H1 (cell line): ENCODE measurements around the gene TMEM196. TPM values are rescaled to one million over a fixed set of nuclear protein-coding genes. Genes with fewer than 3 reads are reported as not detected.
A peak's percentile ranks its signal among the peaks of the same experiment; 100 is the strongest.

ENCODE experiments used
- CTCF ChIA-PET: fragments of 300-600 bp; sonication (Branson Sonifier 250); formaldehyde crosslinking; loops from one replicate; lab custom pipeline; 2021; ENCODE audit not compliant: partially characterized antibody; lab: Charles Lee
- POLR2A ChIA-PET: fragments of 300-600 bp; sonication (Branson Sonifier 250); formaldehyde crosslinking; loops from one replicate; lab custom pipeline; 2021; ENCODE audit warnings: inconsistent platforms; ENCODE audit not compliant: partially characterized antibody; lab: Charles Lee
- DNase-seq, 2 experiments: peaks; one replicate each; pipeline versions ENCODE4 v3.0.0 to v3.0.0-alpha.2; 2010 to 2022; ENCODE audit warnings: low spot score in 2 of 2, low read depth in 1 of 2, mixed read lengths in 1 of 2
- FAIRE-seq: peaks from 2 replicates; lab custom pipeline; 2011; peaks lifted over from hg19 to GRCh38; lab: Jason Lieb, UNC
- H2AFZ ChIP-seq: 2 replicates; pipeline ENCODE4 v1.8.1; 2012; ENCODE audit warnings: low read length, inconsistent platforms
- H2AK5ac ChIP-seq: 2 replicates; pipeline ENCODE4 v1.6.1; 2013; ENCODE audit warnings: low read depth, low read length
- H2BK120ac ChIP-seq: replicated peaks from 2 replicates; pipeline ENCODE3; 2013; ENCODE audit warnings: low read depth, low read length, inconsistent platforms
- H2BK12ac ChIP-seq: 2 replicates; pipeline ENCODE4 v1.6.1; 2013; ENCODE audit warnings: low read depth, low read length
- H2BK15ac ChIP-seq: 2 replicates; pipeline ENCODE4 v1.6.1; 2013; ENCODE audit warnings: low read length
- H2BK20ac ChIP-seq: 2 replicates; pipeline ENCODE4 v1.6.1; 2013; ENCODE audit warnings: low read length
- H2BK5ac ChIP-seq: 2 replicates; pipeline ENCODE4 v1.6.1; 2013; ENCODE audit warnings: low read depth, low read length
- H3K14ac ChIP-seq: 2 replicates; pipeline ENCODE4 v1.6.1; 2013; ENCODE audit warnings: inconsistent platforms; ENCODE audit not compliant: insufficient read length
- H3K18ac ChIP-seq: 2 replicates; pipeline ENCODE4 v1.6.1; 2013; ENCODE audit warnings: low read length; ENCODE audit errors: extremely low read depth
- H3K23ac ChIP-seq: 2 replicates; pipeline ENCODE4 v1.6.1; 2013; ENCODE audit warnings: inconsistent platforms; ENCODE audit not compliant: insufficient read length
- H3K23me2 ChIP-seq: 2 replicates; pipeline ENCODE4 v1.6.1; 2013; ENCODE audit warnings: low read depth, low read length
- H3K27ac ChIP-seq: 2 replicates; pipeline ENCODE4 v1.6.1; 2011; ENCODE audit warnings: low read depth, low read length, inconsistent platforms
- H3K27me3 ChIP-seq, 4 experiments: replicated peaks in 1 of 4; 1 replicate in 1 of 4; 2 replicates in 3 of 4; pipeline versions ENCODE4 v1.6.1 to v1.8.1; 2011 to 2013; ENCODE audit warnings: low read length in 3 of 4, mild to moderate bottlenecking in 3 of 4, inconsistent platforms in 2 of 4, mixed read lengths in 2 of 4, moderate library complexity in 1 of 4; ENCODE audit not compliant: control insufficient read depth in 3 of 4, insufficient read depth in 3 of 4; ENCODE audit errors: extremely low read depth in 1 of 4
- H3K36me3 ChIP-seq, 4 experiments: 2 replicates each; pipeline versions ENCODE4 v1.6.1 to v1.8.1; 2011 to 2013; ENCODE audit warnings: mild to moderate bottlenecking in 4 of 4, low read length in 3 of 4, moderate library complexity in 2 of 4, control low read depth in 1 of 4, inconsistent platforms in 1 of 4; ENCODE audit not compliant: insufficient read depth in 4 of 4, control insufficient read depth in 2 of 4
- H3K4ac ChIP-seq: replicated peaks from 2 replicates; pipeline ENCODE3; 2013; ENCODE audit warnings: low read length, low read depth, mixed read lengths, inconsistent platforms; ENCODE audit not compliant: insufficient read length
- H3K4me1 ChIP-seq, 4 experiments: replicated peaks in 1 of 4; 1 replicate in 1 of 4; 2 replicates in 3 of 4; pipeline versions ENCODE4 v1.6.1 to v1.8.1; 2011 to 2013; ENCODE audit warnings: low read length in 3 of 4, inconsistent platforms in 2 of 4, mixed read lengths in 1 of 4; ENCODE audit not compliant: insufficient read depth in 4 of 4, control insufficient read depth in 3 of 4
- H3K4me2 ChIP-seq, 2 experiments: 2 replicates each; pipeline versions ENCODE4 v1.6.1 to v1.8.1; 2011 to 2013; ENCODE audit warnings: low read depth in 2 of 2, low read length in 2 of 2, control low read depth in 1 of 2, inconsistent platforms in 1 of 2, mild to moderate bottlenecking in 1 of 2; ENCODE audit not compliant: insufficient read depth in 1 of 2
- H3K4me3 ChIP-seq, 4 experiments: fragments of 200-600, 300-600 bp in 1 of 4; sonication (generic), shearing (Covaris generic), sonication (Bioruptor Twin) in 1 of 4; 2 replicates each; pipeline versions ENCODE4 v1.5.1 to v1.8.1; 2011 to 2016; ENCODE audit warnings: low read length in 4 of 4, low read depth in 3 of 4, control low read depth in 2 of 4, inconsistent platforms in 2 of 4, mild to moderate bottlenecking in 2 of 4, mixed read lengths in 1 of 4, moderate library complexity in 1 of 4; ENCODE audit not compliant: insufficient read depth in 2 of 4; ENCODE audit errors: extremely low read depth in 1 of 4
- H3K56ac ChIP-seq: replicated peaks from 2 replicates; pipeline ENCODE3; 2013; ENCODE audit warnings: low read depth, mild to moderate bottlenecking, mixed read lengths, low read length, inconsistent platforms; ENCODE audit not compliant: insufficient read length
- H3K79me1 ChIP-seq: 2 replicates; pipeline ENCODE4 v1.6.1; 2013; ENCODE audit warnings: low read depth, low read length, control low read depth
- H3K79me2 ChIP-seq, 2 experiments: 2 replicates each; pipeline versions ENCODE4 v1.6.1 to v1.8.1; 2012 to 2013; ENCODE audit warnings: low read length in 2 of 2, mild to moderate bottlenecking in 2 of 2, inconsistent platforms in 1 of 2; ENCODE audit not compliant: insufficient read depth in 2 of 2, control insufficient read depth in 1 of 2
- H3K9ac ChIP-seq, 4 experiments: replicated peaks in 1 of 4; 1 replicate in 1 of 4; 2 replicates in 3 of 4; pipeline versions ENCODE4 v1.6.1 to v1.8.1; 2011 to 2013; ENCODE audit warnings: low read depth in 3 of 4, low read length in 3 of 4, control low read depth in 2 of 4, mild to moderate bottlenecking in 2 of 4, moderate library complexity in 2 of 4, inconsistent platforms in 1 of 4; ENCODE audit errors: extremely low read depth in 1 of 4
- H3K9me3 ChIP-seq, 2 experiments: 2 replicates each; pipeline versions ENCODE4 v1.6.1 to v1.8.1; 2012 to 2013; ENCODE audit warnings: mild to moderate bottlenecking in 2 of 2, moderate library complexity in 2 of 2, control low read depth in 1 of 2, inconsistent platforms in 1 of 2, low read depth in 1 of 2, low read length in 1 of 2, mixed read lengths in 1 of 2; ENCODE audit not compliant: insufficient read depth in 2 of 2
- H4K20me1 ChIP-seq, 2 experiments: replicated peaks in 1 of 2; 2 replicates each; pipeline versions ENCODE3 to v1.8.1; 2011 to 2013; ENCODE audit warnings: inconsistent platforms in 2 of 2, low read length in 2 of 2, mild to moderate bottlenecking in 1 of 2; ENCODE audit not compliant: insufficient read depth in 2 of 2, control insufficient read depth in 1 of 2
- H4K5ac ChIP-seq: 2 replicates; pipeline ENCODE4 v1.6.1; 2013; ENCODE audit warnings: low read length, low read depth, mixed read lengths, inconsistent platforms; ENCODE audit not compliant: insufficient read length
- H4K8ac ChIP-seq: 2 replicates; pipeline ENCODE4 v1.8.0; 2013; ENCODE audit warnings: mild to moderate bottlenecking, moderate library complexity, low read length, inconsistent platforms; ENCODE audit not compliant: insufficient read depth; ENCODE audit errors: extremely low read depth
- H4K91ac ChIP-seq: replicated peaks from 2 replicates; pipeline ENCODE3; 2013; ENCODE audit warnings: low read length, mixed read lengths, inconsistent platforms; ENCODE audit not compliant: insufficient read length
- ATF3 ChIP-seq: IDR thresholded peaks from 2 replicates; pipeline ENCODE4 v1.6.1; 2011; ENCODE audit warnings: low read depth, mild to moderate bottlenecking, low read length; ENCODE audit not compliant: insufficient read depth
- MAX ChIP-seq: IDR thresholded peaks from 2 replicates; pipeline ENCODE4 v1.6.1; 2012; ENCODE audit warnings: inconsistent platforms
- POLR2AphosphoS5 ChIP-seq: IDR thresholded peaks from 2 replicates; pipeline ENCODE4 v1.6.1; 2011; ENCODE audit warnings: low read depth, low read length
- RAD21 ChIP-seq, 2 experiments: IDR thresholded peaks in 1 of 2; conservative IDR thresholded peaks in 1 of 2; 2 replicates each; pipeline ENCODE4 v1.6.1; 2011; ENCODE audit warnings: low read depth in 2 of 2, low read length in 2 of 2, improper control_type of control experiment in 1 of 2, inconsistent platforms in 1 of 2, mild to moderate bottlenecking in 1 of 2, moderate library complexity in 1 of 2
- RNF2 ChIP-seq: fragments of 200-900, 300-1000 bp; sonication (generic); IDR thresholded peaks from 2 replicates; pipeline ENCODE4 v1.7.1; 2016; ENCODE audit warnings: borderline replicate concordance, low read depth, mild to moderate bottlenecking, antibody characterized with exemption, low read length; ENCODE audit not compliant: poor library complexity, severe bottlenecking; ENCODE audit errors: missing control alignments
- RXRA ChIP-seq: IDR thresholded peaks from 2 replicates; pipeline ENCODE4 v1.6.1; 2011; ENCODE audit warnings: low read depth, mild to moderate bottlenecking, low read length, moderate library complexity; ENCODE audit not compliant: insufficient read depth
- SIX5 ChIP-seq: IDR thresholded peaks from 2 replicates; pipeline ENCODE4 v1.6.1; 2011; ENCODE audit warnings: mild to moderate bottlenecking, low read depth, low read length
- TAF1 ChIP-seq: IDR thresholded peaks from 2 replicates; pipeline ENCODE4 v1.6.1; 2011; ENCODE audit warnings: mild to moderate bottlenecking, low read depth, low read length
- TBP ChIP-seq: IDR thresholded peaks from 2 replicates; pipeline ENCODE4 v1.6.1; 2011; ENCODE audit warnings: low read depth, low read length, improper control_type of control experiment
- USF2 ChIP-seq: IDR thresholded peaks from 2 replicates; pipeline ENCODE4 v1.6.1; 2011; ENCODE audit warnings: low read length, improper control_type of control experiment
- WGBS, 2 experiments: shearing (Covaris generic) in 1 of 2; methylation state at CpG; one replicate each; pipeline versions ENCODE4 v1.1.6 to v1.1.7; 2013 to 2015; ENCODE audit warnings: low lambda C conversion rate in 2 of 2, mixed read lengths in 2 of 2, inconsistent platforms in 1 of 2, low coverage in 1 of 2, missing lambda C conversion rate in 1 of 2; ENCODE audit not compliant: insufficient replicate concordance in 2 of 2, insufficient coverage in 1 of 2, insufficient read length in 1 of 2; ENCODE audit errors: extremely low coverage in 1 of 2, missing lambda C conversion rate in 1 of 2; 5-methylcytosine and 5-hydroxymethylcytosine counted together
- polyA plus RNA-seq, 7 experiments: library from polyadenylated mRNA; depleted of rRNA in 3 of 7; stranded (reverse) in 5 of 7; unstranded in 2 of 7; fragments of >200 nt in 5 of 7; fragments of 200-250 nt in 2 of 7; gene quantifications; 1 replicate in 5 of 7; 2 replicates in 1 of 7; 4 replicates in 1 of 7; pipeline versions ENCODE4 v1.2.1 to v1.2.3, GENCODE V29; 2011 to 2013; ENCODE audit warnings: missing spikeins in 2 of 7, mixed read lengths in 2 of 7
- total RNA-seq: library from RNA; stranded (reverse); fragmentation: NEBNext Ultra II Directional; extraction: Animal tissue kit (Norgen Biotek cat#: 25700); gene quantifications from 2 replicates; pipeline ENCODE4 v1.2.1, GENCODE V29; 2021

TMEM196 gene
- total and polyA plus RNA-seq, 2 of the 8 experiments (the other 6 are each of a cell fraction or from before 2014, with no cell fraction given), result 0.06 to 0.07 TPM

GRCh38 chr7:19772306-19772705 is 1.1 kb downstream of the TMEM196 start:
- DNase-seq, result no peak
- peak; percentile 53; the same call in 1 of the 2 replicates for TF ChIP-seq POLR2AphosphoS5
- TF ChIP-seq RNF2, result peak; percentile 60
- no peak for TF ChIP-seq RAD21 (IDR thresholded peaks at IDR 0.05 in 1 of 2, conservative IDR thresholded peaks at IDR 0.05 in 1 of 2; ENCODE audit: low read depth in 2 of 2, low read length in 2 of 2)
- peak; percentile 40; the same call in 1 of the 2 replicates for TF ChIP-seq TBP
- TF ChIP-seq SIX5, result no peak
- no peak for TF ChIP-seq MAX
- 0 out of 2 replicates have a peak, but pooled peaks have one; percentile 7 for TF ChIP-seq TAF1
- TF ChIP-seq USF2, result no peak
- no peak for TF ChIP-seq ATF3
- TF ChIP-seq RXRA, result no peak

More at GRCh38 chr7:19772306-19772705, 1.1 kb downstream of the TMEM196 start:
- Histone ChIP-seq H3K36me3 (no peaks in the 10 kb centered on the region), H2AFZ (peak overlapping the region; percentile 76; the same call in 1 of the 2 replicates), H3K14ac (no peak overlapping the region), H2BK20ac (no peak overlapping the region), H3K4me3 (peak overlapping the region; percentile 47 to 66 (median 65)), H3K27me3 (peaks cover 2 to 28% (median 19%) of the 10 kb centered on the region in 4 experiments), H3K79me1 (no peaks in the 10 kb centered on the region), H2BK15ac (no peak overlapping the region), H4K8ac (no peak overlapping the region), H4K91ac (no peak overlapping the region), H3K23me2 (peaks cover 15% of the 10 kb centered on the region), H3K4me1 (peaks cover 0 to 3% (median 2%) of the 10 kb centered on the region in 4 experiments; a peak in 4 of 7 replicates), H3K23ac (no peak overlapping the region), H3K18ac (no peak overlapping the region), H3K27ac (no peak overlapping the region), H2AK5ac (no peak overlapping the region), H3K4me2 (peak overlapping the region; percentile 98), H3K79me2 (no peaks in the 10 kb centered on the region), H3K9ac (no peak overlapping the region; a peak in 1 of 7 replicates), H3K4ac (no peak overlapping the region), H2BK5ac (no peak overlapping the region), H2BK120ac (no peak overlapping the region), H2BK12ac (0 out of 2 replicates have a peak overlapping the region, but pooled peaks have one; percentile 12), H4K5ac (no peak overlapping the region), H3K56ac (no peak overlapping the region), H4K20me1 (no peaks in the 10 kb centered on the region), H3K9me3 (no peaks in the 10 kb centered on the region)
- ChIA-PET POLR2A (interaction anchor here (1.0 to 1.3 kb wide), 2 partner anchors 31 to 348 kb away, joined by 3 to 4 read pairs; no protein-coding TSS in a partner anchor), CTCF (interaction anchor here (0.7 to 1.7 kb wide), 6 partner anchors 13 to 1031 kb away, joined by 3 to 9 read pairs (median 4); no protein-coding TSS in a partner anchor)
- FAIRE-seq, result no peak
- WGBS, 2 experiments, result 3% methylated on average over 17 of the region's 17 CpGs; no CpG with 5 or more reads in 1 of the 2 experiments
